Stimulated activated CD8-positive, alpha-beta memory T cell treated with anti-CD3 and anti-CD28 coated beads, Interleukin-4, amount 100 ng/mL, for 1 hour (primary cell): ENCODE results near the gene ZC3H14.
"Not testable (repeated sequence)": the region's sequence is repeated elsewhere in the genome, so short reads cannot be mapped to it uniquely, and the experiment has no call there.

Experiments
- DNase-seq, 2 donors: peaks; one replicate each; pipeline ENCODE4 v3.0.0-alpha.2; 2020; ENCODE audit warnings: low read depth in 2 of 2, low spot score in 1 of 2

ZC3H14 gene

GRCh38 chr14:88562831-88563686, at the start of gene ZC3H14:
Gene ZC3H14 (plus strand): TSS chr14:88563037. CDS start chr14:88563134, 97 bp downstream.
- DNase-seq: peak; percentile 53 to 75

GRCh38 chr14:88515499-88516221, 47.2 kb upstream of the ZC3H14 start:
- DNase-seq: no peak

- DNase-seq: no peak
Measured at GRCh38 chr14:88516861-88517357, 45.9 kb upstream of the ZC3H14 start.

- DNase-seq: no peak
Measured at GRCh38 chr14:88518592-88519512, 44.0 kb upstream of the ZC3H14 start.

GRCh38 chr14:88519907-88520306, 42.9 kb upstream of the ZC3H14 start:
- DNase-seq: no peak

GRCh38 chr14:88521818-88522217, 41.0 kb upstream of the ZC3H14 start:
- DNase-seq: no peak

GRCh38 chr14:88522393-88522792, 40.4 kb upstream of the ZC3H14 start:
- no peak for DNase-seq

- DNase-seq: not testable (repeated sequence)
Measured at GRCh38 chr14:88529889-88530288, 32.9 kb upstream of the ZC3H14 start.

- DNase-seq: no peak
Measured at GRCh38 chr14:88533064-88533602, 29.7 kb upstream of the ZC3H14 start.

GRCh38 chr14:88535149-88535548, 27.7 kb upstream of the ZC3H14 start:
- DNase-seq: no peak

- DNase-seq: no peak
Measured at GRCh38 chr14:88535813-88536212, 27.0 kb upstream of the ZC3H14 start.

GRCh38 chr14:88541324-88541723, 21.5 kb upstream of the ZC3H14 start:
- no peak for DNase-seq

- DNase-seq: no peak
Measured at GRCh38 chr14:88542857-88543795, 19.7 kb upstream of the ZC3H14 start.

- no peak for DNase-seq
Measured at GRCh38 chr14:88545256-88545655, 17.6 kb upstream of the ZC3H14 start.

GRCh38 chr14:88546621-88547385, 16.0 kb upstream of the ZC3H14 start:
- DNase-seq: no peak

- DNase-seq: no peak
Measured at GRCh38 chr14:88547386-88547780, 15.5 kb upstream of the ZC3H14 start.

- DNase-seq: no peak
Measured at GRCh38 chr14:88550078-88550477, 12.8 kb upstream of the ZC3H14 start.

- no peak for DNase-seq
Measured at GRCh38 chr14:88551094-88551870, 11.6 kb upstream of the ZC3H14 start.
